Keratinocyte (primary cell): ENCODE data around the gene TGM4.

ENCODE experiments used
- EZH2 ChIP-seq: IDR thresholded peaks from one replicate; pipeline ENCODE4 v1.6.1; 2012; ENCODE audit warnings: inconsistent platforms, mild to moderate bottlenecking, low read length, moderate library complexity
- TF ChIP-seq, protein P1 (sequence below), 3 experiments: IDR thresholded peaks in 1 of 3; conservative IDR thresholded peaks in 1 of 3; optimal IDR thresholded peaks in 1 of 3; 2 replicates in 2 of 3; 3 replicates in 1 of 3; pipeline versions ENCODE3 to v1.5.1; 2011; ENCODE audit warnings: low read length in 3 of 3, mild to moderate bottlenecking in 3 of 3, moderate library complexity in 2 of 3, control low read depth in 1 of 3, inconsistent platforms in 1 of 3; ENCODE audit not compliant: insufficient read depth in 2 of 3; ENCODE audit errors: extremely low read depth in 1 of 3

DNA sequence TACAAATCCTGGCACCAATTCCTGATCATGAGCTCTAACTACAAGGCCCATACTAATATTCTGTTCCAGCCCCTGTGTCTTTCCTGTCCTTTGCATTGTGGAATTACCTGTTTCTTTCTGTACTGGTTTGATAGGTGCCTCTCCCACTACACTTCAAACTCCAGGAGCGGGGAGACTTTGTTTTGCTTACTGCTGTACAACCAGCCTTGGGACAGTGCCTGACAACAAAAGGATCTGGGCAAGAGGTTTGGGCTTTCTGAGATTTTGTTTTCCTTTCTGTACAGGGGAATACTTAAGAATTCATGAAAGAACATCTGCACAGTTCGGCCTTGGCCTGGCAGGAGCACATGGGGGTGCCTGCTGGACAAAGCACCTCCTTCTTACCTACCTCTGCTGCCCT lies 56.5 kb downstream of the TGM4 start:
- TF ChIP-seq, protein P1, sequence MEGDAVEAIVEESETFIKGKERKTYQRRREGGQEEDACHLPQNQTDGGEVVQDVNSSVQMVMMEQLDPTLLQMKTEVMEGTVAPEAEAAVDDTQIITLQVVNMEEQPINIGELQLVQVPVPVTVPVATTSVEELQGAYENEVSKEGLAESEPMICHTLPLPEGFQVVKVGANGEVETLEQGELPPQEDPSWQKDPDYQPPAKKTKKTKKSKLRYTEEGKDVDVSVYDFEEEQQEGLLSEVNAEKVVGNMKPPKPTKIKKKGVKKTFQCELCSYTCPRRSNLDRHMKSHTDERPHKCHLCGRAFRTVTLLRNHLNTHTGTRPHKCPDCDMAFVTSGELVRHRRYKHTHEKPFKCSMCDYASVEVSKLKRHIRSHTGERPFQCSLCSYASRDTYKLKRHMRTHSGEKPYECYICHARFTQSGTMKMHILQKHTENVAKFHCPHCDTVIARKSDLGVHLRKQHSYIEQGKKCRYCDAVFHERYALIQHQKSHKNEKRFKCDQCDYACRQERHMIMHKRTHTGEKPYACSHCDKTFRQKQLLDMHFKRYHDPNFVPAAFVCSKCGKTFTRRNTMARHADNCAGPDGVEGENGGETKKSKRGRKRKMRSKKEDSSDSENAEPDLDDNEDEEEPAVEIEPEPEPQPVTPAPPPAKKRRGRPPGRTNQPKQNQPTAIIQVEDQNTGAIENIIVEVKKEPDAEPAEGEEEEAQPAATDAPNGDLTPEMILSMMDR (optimal IDR thresholded peaks at IDR 0.05 in 1 of 3, IDR thresholded peaks at IDR 0.05 in 1 of 3, conservative IDR thresholded peaks at IDR 0.05 in 1 of 3; ENCODE audit: extremely low read depth in 1 of 3, insufficient read depth in 2 of 3, low read length in 3 of 3) = no peak
- no peak for TF ChIP-seq EZH2
